ENCODE data around the gene PLD4.

GRCh38 chr14:104913435-104913834 is 11.2 kb upstream of the PLD4 start:
- TF ChIP-seq CTCF (IDR thresholded peaks at IDR 0.05; ENCODE audit: poor library complexity), result no peak
- TF ChIP-seq EZH2 (IDR thresholded peaks at IDR 0.05; ENCODE audit: borderline replicate concordance), result no peak
